SU-DHL-6 (cell line): ENCODE data around the gene SLC12A7.
"Not testable (repeated sequence)": the region's sequence is repeated elsewhere in the genome, so short reads cannot be mapped to it uniquely, and the experiment has no call there.

ENCODE experiments used
- H2AFZ ChIP-seq: fragments of 200-600 bp; sonication (generic); 2 replicates; pipeline ENCODE4 v1.6.1; 2014; ENCODE audit warnings: low read depth, mild to moderate bottlenecking, moderate library complexity, mixed read lengths, antibody characterized with exemption, low read length; ENCODE audit not compliant: severe bottlenecking
- H3F3A ChIP-seq: fragments of 200-600 bp; shearing (Covaris generic); 2 replicates; pipeline ENCODE4 v1.6.0; 2016; ENCODE audit warnings: antibody characterized with exemption, mild to moderate bottlenecking; ENCODE audit not compliant: insufficient read depth
- H3K27ac ChIP-seq: fragments of 200-600 bp; sonication (generic); 2 replicates; pipeline ENCODE4 v1.5.1; 2016; ENCODE audit warnings: low read depth, mild to moderate bottlenecking, low read length, moderate library complexity, mixed read lengths
- H3K27me3 ChIP-seq: fragments of 200-600 bp; sonication (generic), shearing (Covaris generic); 2 replicates; pipeline ENCODE4 v1.6.0; 2014; ENCODE audit warnings: mild to moderate bottlenecking, low read length
- H3K36me3 ChIP-seq: fragments of 200-600 bp; sonication (generic); 2 replicates; pipeline ENCODE4 v1.6.1; 2014; ENCODE audit warnings: mild to moderate bottlenecking, low read length, mixed read lengths
- H3K4me2 ChIP-seq: fragments of 300-600, 200-600 bp; shearing (Covaris generic), sonication (generic); 2 replicates; pipeline ENCODE4 v1.6.0; 2014; ENCODE audit warnings: low read length, low read depth, mild to moderate bottlenecking; ENCODE audit not compliant: poor library complexity, severe bottlenecking
- H3K4me3 ChIP-seq: fragments of 200-600 bp; sonication (generic); 2 replicates; pipeline ENCODE4 v1.5.1; 2014; ENCODE audit warnings: antibody characterized with exemption, low read length, mild to moderate bottlenecking, mixed read lengths; ENCODE audit not compliant: insufficient read depth, poor library complexity, severe bottlenecking
- H3K79me2 ChIP-seq: fragments of 200-600 bp; sonication (generic); 2 replicates; pipeline ENCODE4 v1.6.1; 2014; ENCODE audit warnings: mild to moderate bottlenecking, low read length, moderate library complexity; ENCODE audit not compliant: insufficient read depth
- H3K9ac ChIP-seq: fragments of 200-600 bp; sonication (generic); 2 replicates; pipeline ENCODE4 v1.7.0; 2014; ENCODE audit warnings: mild to moderate bottlenecking, low read length
- H3K9me2 ChIP-seq: fragments of 200-600 bp; sonication (generic); replicated peaks from 2 replicates; pipeline ENCODE4 v1.6.1; 2014; ENCODE audit warnings: low read length; ENCODE audit not compliant: insufficient read depth
- H3K9me3 ChIP-seq: fragments of 200-600 bp; sonication (generic); 2 replicates; pipeline ENCODE4 v1.6.1; 2014; ENCODE audit warnings: low read length, mixed read lengths; ENCODE audit not compliant: insufficient read depth
- H4K20me1 ChIP-seq: fragments of 200-600 bp; sonication (generic); 2 replicates; pipeline ENCODE4 v1.6.1; 2014; ENCODE audit warnings: low read depth, mild to moderate bottlenecking, antibody characterized with exemption, low read length, moderate library complexity, mixed read lengths
- CTCF ChIP-seq: fragments of 200-600 bp; sonication (generic); IDR thresholded peaks from one replicate; pipeline ENCODE4 v1.5.1; 2017; ENCODE audit warnings: antibody characterized with exemption, mild to moderate bottlenecking, low read length, moderate library complexity; ENCODE audit not compliant: insufficient read depth, poor library complexity, severe bottlenecking
- EZH2phosphoT487 ChIP-seq: fragments of 200-600 bp; sonication (generic), shearing (Covaris generic); conservative IDR thresholded peaks from 2 replicates; pipeline ENCODE4 v1.6.1; 2018; ENCODE audit warnings: mild to moderate bottlenecking, antibody characterized with exemption, low read length, moderate library complexity, mixed read lengths

The SLC12A7 gene

GRCh38 chr5:1001406-1002270 lies 110.2 kb downstream of the SLC12A7 start:
- Histone ChIP-seq H3K4me2 (no peak overlapping the region), H3K79me2 (no peaks in the 10 kb centered on the region), H3F3A (no peaks in the 10 kb centered on the region), H3K9me3 (no peaks in the 10 kb centered on the region), H3K9ac (no peak overlapping the region), H2AFZ (no peak overlapping the region), H3K27ac (no peak overlapping the region), H3K27me3 (no peaks in the 10 kb centered on the region), H3K36me3 (no peaks in the 10 kb centered on the region), H3K9me2 (no peaks in the 10 kb centered on the region), H4K20me1 (no peaks in the 10 kb centered on the region), H3K4me3 (no peak overlapping the region)
- TF ChIP-seq CTCF (no peak), EZH2phosphoT487 (no peak)

- not testable (repeated sequence) for H3K9me3 ChIP-seq, H3F3A ChIP-seq, H3K4me3 ChIP-seq, H4K20me1 ChIP-seq, H2AFZ ChIP-seq, H3K9me2 ChIP-seq, H3K9ac ChIP-seq, H3K79me2 ChIP-seq, H3K27ac ChIP-seq, H3K4me2 ChIP-seq, H3K36me3 ChIP-seq, H3K27me3 ChIP-seq
Observed at GRCh38 chr5:1000831-1001230, 111.0 kb downstream of the SLC12A7 start.
